HG03103 (cell line): ENCODE data around the gene DENND6A.
"Not testable (repeated sequence)": the region's sequence is repeated elsewhere in the genome, so short reads cannot be mapped to it uniquely, and the experiment has no call there.

ENCODE experiments used
- ATAC-seq: cut with Tn5 transposase; IDR thresholded peaks from one replicate; pipeline ENCODE4 v1.9.1; 2021; ENCODE audit warnings: low read depth; ENCODE audit not compliant: unreplicated experiment

DENND6A gene, protein sequence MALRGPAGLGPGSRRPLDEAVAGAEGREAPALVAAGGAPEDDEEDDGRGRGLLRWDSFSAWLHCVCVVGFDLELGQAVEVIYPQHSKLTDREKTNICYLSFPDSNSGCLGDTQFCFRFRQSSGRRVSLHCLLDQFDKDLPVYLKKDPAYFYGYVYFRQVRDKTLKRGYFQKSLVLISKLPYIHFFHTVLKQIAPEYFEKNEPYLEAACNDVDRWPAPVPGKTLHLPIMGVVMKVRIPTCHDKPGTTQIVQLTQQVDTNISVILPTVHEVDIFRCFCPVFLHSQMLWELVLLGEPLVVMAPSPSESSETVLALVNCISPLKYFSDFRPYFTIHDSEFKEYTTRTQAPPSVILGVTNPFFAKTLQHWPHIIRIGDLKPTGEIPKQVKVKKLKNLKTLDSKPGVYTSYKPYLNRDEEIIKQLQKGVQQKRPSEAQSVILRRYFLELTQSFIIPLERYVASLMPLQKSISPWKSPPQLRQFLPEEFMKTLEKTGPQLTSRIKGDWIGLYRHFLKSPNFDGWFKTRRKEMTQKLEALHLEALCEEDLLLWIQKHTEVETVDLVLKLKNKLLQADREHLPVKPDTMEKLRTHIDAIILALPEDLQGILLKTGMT

GRCh38 chr3:57692396-57693147 is at the start of gene DENND6A:
DENND6A (minus strand) TSS chr3:57693077; CDS start chr3:57693018, 59 bp downstream.
- ATAC-seq, result peak; percentile 70

GRCh38 chr3:57740027-57740426 is 47.1 kb upstream of the DENND6A start:
- no peak for ATAC-seq

DNA sequence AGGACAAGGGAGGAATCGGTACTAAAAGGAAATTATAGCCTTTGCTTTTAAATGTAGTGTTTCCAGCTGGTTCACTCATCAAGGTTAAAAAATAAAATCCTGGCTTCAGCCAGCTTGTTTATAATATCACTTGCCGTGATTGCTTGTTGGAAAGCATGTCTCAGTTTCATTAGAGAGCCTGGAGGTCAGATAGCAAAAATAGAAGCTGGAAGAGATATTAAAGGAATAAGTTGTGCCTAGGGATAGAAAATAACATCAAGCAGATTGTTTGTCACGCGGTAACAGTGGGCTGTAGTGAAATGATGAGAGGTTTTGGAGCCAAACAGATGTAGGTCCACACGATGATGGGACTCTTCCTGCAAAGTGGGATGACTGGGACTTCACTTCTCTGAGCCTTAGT is 45.5 kb upstream of the DENND6A start:
- ATAC-seq, result no peak

- ATAC-seq, result no peak
Observed at GRCh38 chr3:57737840-57738239, 45.0 kb upstream of the DENND6A start.

GRCh38 chr3:57735405-57735804 is 42.5 kb upstream of the DENND6A start:
- no peak for ATAC-seq

DNA sequence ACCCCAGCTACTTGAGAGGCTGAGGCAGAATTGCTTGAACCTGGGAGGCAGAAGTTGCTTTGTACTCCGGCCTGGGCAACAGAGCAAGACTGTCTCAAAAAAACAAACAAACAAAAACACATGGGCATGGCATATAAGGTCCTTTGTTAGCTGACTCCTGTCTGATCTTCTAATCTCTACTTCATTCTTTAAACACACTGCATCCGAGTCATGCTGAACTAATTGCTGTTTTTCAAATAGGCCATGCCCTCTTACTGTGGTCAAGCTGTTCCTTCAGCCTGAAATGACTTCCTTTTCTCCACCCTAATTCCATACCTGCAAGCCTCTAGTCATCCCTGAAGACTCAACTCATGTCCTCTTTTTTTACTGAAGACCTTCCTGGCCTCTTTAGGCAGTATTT is 40.9 kb upstream of the DENND6A start:
- ATAC-seq, result no peak

GRCh38 chr3:57731311-57731710 is 38.4 kb upstream of the DENND6A start:
- no peak for ATAC-seq

- no peak for ATAC-seq
Observed at GRCh38 chr3:57730682-57731081, 37.8 kb upstream of the DENND6A start.

- ATAC-seq, result no peak
Observed at GRCh38 chr3:57729334-57730045, 36.6 kb upstream of the DENND6A start.

DNA sequence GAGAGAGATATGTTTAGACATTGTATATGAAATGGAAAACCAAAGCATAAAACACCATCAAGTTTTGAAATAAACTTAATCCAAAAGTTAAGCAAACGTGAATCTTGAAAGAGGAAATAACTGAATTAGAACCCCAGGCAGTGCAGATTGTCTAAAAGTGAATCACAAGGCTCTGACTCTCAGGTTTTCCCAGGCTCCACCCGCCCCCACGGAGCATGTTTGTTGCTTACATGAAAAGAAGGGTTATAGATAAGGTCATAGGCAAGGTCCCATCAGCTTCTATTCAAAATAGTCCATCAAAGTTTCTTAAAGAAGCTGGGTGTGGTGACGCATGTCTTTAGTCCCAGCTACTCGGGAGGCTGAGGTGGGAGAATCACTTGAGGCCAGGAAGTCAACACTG is 34.2 kb upstream of the DENND6A start:
- ATAC-seq, result no peak

DNA sequence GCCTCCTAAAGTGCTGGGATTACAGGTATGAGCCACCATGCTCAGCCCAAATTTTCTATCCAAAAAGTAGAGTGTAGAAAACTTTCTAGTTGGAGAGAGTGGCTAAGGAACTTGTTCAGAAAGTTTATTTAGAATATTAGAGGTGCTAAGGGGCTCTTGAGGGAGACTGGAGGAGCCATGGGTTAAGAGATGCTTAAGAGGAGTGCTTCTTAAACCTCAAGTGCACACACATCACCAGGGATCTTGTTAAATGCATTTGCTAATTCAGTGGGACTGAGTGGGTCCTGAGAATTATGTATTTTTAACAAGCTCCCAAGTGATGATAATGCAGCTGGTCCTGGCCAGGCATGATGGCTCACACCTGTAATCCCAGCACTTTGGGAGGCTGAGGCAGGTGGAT is 33.5 kb upstream of the DENND6A start:
- no peak for ATAC-seq

DNA sequence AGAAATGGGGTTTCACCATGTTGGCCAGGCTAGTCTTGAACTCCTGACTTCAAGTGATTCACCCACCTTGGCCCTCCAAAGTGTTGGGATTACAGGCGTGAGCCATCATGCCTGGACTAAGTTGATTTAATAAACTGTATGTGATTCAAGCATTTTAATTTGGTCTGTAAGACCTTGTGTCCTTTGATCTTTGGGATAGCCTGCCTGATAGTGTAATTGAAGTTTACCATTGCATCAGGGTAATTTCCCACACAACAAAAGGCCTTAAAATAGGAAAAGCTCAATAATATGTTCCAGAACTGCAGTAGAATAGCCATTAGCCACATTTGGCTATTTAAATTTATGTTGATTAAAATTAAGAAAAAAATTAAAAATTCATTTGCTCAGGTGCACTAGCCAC is 25.2 kb upstream of the DENND6A start:
- ATAC-seq, result no peak

GRCh38 chr3:57717205-57717868 is 24.5 kb upstream of the DENND6A start:
- ATAC-seq, result no peak

- ATAC-seq, result no peak
Observed at GRCh38 chr3:57715686-57716085, 22.8 kb upstream of the DENND6A start.

GRCh38 chr3:57709559-57709958 is 16.7 kb upstream of the DENND6A start:
- no peak for ATAC-seq

GRCh38 chr3:57709031-57709430 is 16.2 kb upstream of the DENND6A start:
- ATAC-seq, result no peak

DNA sequence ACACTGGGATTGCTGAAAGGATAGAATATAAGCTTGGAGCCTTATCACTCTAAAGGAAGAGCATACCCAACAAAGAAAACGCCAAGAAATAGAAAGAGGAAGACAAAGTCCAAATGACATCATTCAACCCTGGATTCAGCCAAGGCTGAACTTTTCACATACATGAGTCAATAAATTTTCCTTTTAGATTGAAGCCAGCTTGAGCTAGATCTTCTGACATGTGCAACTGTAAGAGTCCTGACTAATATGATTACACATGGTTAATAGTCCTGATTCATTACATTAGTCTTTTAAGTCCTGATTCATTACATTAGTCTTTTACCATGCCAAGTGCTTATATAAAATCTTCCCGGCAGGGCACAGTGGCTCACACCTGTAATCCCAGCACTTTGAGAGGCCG is 13.6 kb upstream of the DENND6A start:
- ATAC-seq, result no peak

DNA sequence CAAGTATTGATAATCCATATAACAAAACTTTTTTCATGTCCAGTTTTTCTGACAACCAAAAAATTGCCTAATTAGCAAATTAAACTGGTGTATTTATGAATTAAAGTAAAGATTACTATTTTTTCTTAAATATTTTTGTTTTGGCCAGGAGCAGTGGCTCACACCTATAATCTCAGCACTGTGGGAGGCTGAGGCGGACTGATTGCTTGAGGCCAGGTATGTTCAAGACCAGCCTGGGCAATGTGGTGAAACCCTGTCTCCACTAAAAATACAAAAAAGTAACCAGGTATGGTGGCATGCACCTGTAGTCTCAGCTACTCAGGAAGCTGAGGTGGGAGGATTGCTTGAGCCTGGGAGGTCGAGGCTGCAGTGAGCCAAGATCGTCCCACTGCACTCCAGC is 12.5 kb upstream of the DENND6A start:
- not testable (repeated sequence) for ATAC-seq

DNA sequence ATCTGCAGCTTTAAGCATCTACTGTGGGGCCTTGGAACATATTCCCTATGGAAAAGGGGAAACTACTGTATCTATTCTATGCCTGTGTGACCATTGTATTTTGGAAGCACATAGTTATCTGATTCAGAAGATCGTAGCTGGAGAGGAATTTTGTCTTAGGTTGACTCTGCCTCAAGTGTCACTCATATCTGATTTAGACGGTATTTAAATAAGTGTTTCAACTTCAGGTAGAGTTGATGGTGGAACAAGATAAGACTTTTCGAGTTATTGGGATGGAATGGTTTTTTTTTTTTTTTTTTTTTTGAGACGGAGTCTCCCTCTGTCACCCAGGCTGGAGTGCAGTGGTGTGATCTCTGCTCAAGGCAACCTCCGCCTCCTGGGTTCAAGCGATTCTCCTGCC is 8.9 kb upstream of the DENND6A start:
- no peak for ATAC-seq

- ATAC-seq, result no peak
Observed at GRCh38 chr3:57700737-57701136, 7.9 kb upstream of the DENND6A start.
